Urinary bladder (tissue), 4 donors: ENCODE results near the gene RPRM. TPM values are rescaled to one million over a fixed set of nuclear protein-coding genes. Genes with fewer than 3 reads are reported as not detected.

Experiments
- DNase-seq: peaks from one replicate; pipeline ENCODE4 v3.0.0-alpha.2; 2015; ENCODE audit errors: extremely low spot score
- H3K27ac ChIP-seq: one replicate; pipeline ENCODE4 v1.5.1; 2013; ENCODE audit warnings: low read depth, mild to moderate bottlenecking, moderate library complexity
- H3K36me3 ChIP-seq: one replicate; pipeline ENCODE4 v1.6.1; 2013; ENCODE audit warnings: mild to moderate bottlenecking, moderate library complexity; ENCODE audit not compliant: insufficient read depth
- H3K4me1 ChIP-seq: one replicate; pipeline ENCODE4 v1.6.1; 2013; ENCODE audit warnings: mild to moderate bottlenecking, moderate library complexity; ENCODE audit not compliant: insufficient read depth
- H3K4me3 ChIP-seq: one replicate; pipeline ENCODE4 v1.5.1; 2013; ENCODE audit warnings: low read depth, low read length
- WGBS: extraction: QIAGEN DNeasy Blood & Tissue Kit; methylation state at CpG from one replicate; pipeline ENCODE4 v1.1.7; 2013; 5-methylcytosine and 5-hydroxymethylcytosine counted together
- polyA plus RNA-seq: library from polyadenylated mRNA; stranded (reverse); fragments of 200-250 nt; gene quantifications from one replicate; pipeline ENCODE4 v1.2.3, GENCODE V29; 2013
- small RNA-seq: library from RNA; depleted of rRNA; stranded (forward); fragments of <200 nt; gene quantifications from one replicate; pipeline ENCODE3, GENCODE V24; 2014
- total RNA-seq: library from RNA; depleted of rRNA; stranded (reverse); fragments of >200 nt; gene quantifications from one replicate; pipeline ENCODE4 v1.2.3, GENCODE V29; 2014
- donor health status: healthy with polysubstance abuse.
- donor health status: healthy.

Gene RPRM
- total and polyA plus RNA-seq, 2 donors = 5.6 to 6.2 TPM

GRCh38 chr2:153433403-153433802, 45.2 kb downstream of the RPRM start:
- H3K4me1 ChIP-seq = no peaks in the 10 kb centered on the region
- no peak for DNase-seq
- H3K27ac ChIP-seq = no peak overlapping the region
- WGBS = 85% methylated on average over 3 of the region's 3 CpGs
- no peak overlapping the region for H3K4me3 ChIP-seq
- H3K36me3 ChIP-seq = no peaks in the 10 kb centered on the region

GRCh38 chr2:153432381-153432780, 46.2 kb downstream of the RPRM start:
- no peaks in the 10 kb centered on the region for H3K4me1 ChIP-seq
- H3K36me3 ChIP-seq = no peaks in the 10 kb centered on the region
- H3K27ac ChIP-seq = no peak overlapping the region
- no peak for DNase-seq
- WGBS = 49% methylated on average over 2 of the region's 2 CpGs
- H3K4me3 ChIP-seq = no peak overlapping the region

GRCh38 chr2:153431114-153431513, 47.4 kb downstream of the RPRM start:
- Histone ChIP-seq H3K27ac (no peak overlapping the region), H3K36me3 (no peaks in the 10 kb centered on the region), H3K4me1 (no peaks in the 10 kb centered on the region), H3K4me3 (no peak overlapping the region)
- 76% methylated on average over 1 of the region's 1 CpG for WGBS
- DNase-seq = no peak

Small RNA genes within 50 kb of the gene (small RNA-seq; reads per million reads assigned to genes)
- gene RF00275 = not detected
